D721Med (cell line): Measurements from ENCODE around the gene HOXB4.

ENCODE experiments used
- DNase-seq: peaks from one replicate; pipeline ENCODE4 v3.0.0; 2011; ENCODE audit warnings: low spot score; ENCODE audit not compliant: insufficient read length
- FAIRE-seq: peaks from 2 replicates; lab custom pipeline; 2011; peaks lifted over from hg19 to GRCh38; lab: Jason Lieb, UNC
- CTCF ChIP-seq: IDR thresholded peaks from 2 replicates; pipeline ENCODE4 v1.5.1; 2012; ENCODE audit warnings: mild to moderate bottlenecking, control low read depth; ENCODE audit not compliant: insufficient read depth; ENCODE audit errors: missing control alignments

HOXB4 gene

GRCh38 chr17:48613862-48614694, 35.9 kb upstream of the HOXB4 start:
- DNase-seq = no peak
- FAIRE-seq = no peak
- no peak for TF ChIP-seq CTCF

GRCh38 chr17:48612854-48613691, 34.9 kb upstream of the HOXB4 start:
- no peak for DNase-seq
- TF ChIP-seq CTCF = no peak
- FAIRE-seq = no peak

- no peak for TF ChIP-seq CTCF
- DNase-seq (no peak), FAIRE-seq (no peak)
Measured at GRCh38 chr17:48612456-48612853, 34.3 kb upstream of the HOXB4 start.

- FAIRE-seq (no peak), DNase-seq (no peak)
- no peak for TF ChIP-seq CTCF
Measured at GRCh38 chr17:48611681-48612455, 33.7 kb upstream of the HOXB4 start.

- FAIRE-seq = no peak
- TF ChIP-seq CTCF = no peak
- DNase-seq = no peak
Measured at GRCh38 chr17:48611213-48611612, 33.1 kb upstream of the HOXB4 start.

GRCh38 chr17:48610282-48611211, 32.4 kb upstream of the HOXB4 start, which contains the start of gene HOXB7:
Gene HOXB7 (minus strand): TSS chr17:48611017. CDS start chr17:48610918, 99 bp downstream.
- no peak for FAIRE-seq
- DNase-seq = no peak
- no peak for TF ChIP-seq CTCF
